ENCODE measurements around the gene SAMD14.

GRCh38 chr17:50143461-50144176 is 13.7 kb upstream of the SAMD14 start:
- no peak for TF ChIP-seq EP300 (IDR thresholded peaks at IDR 0.05)
- TF ChIP-seq SMC3 (IDR thresholded peaks at IDR 0.05) = no peak
- no peak for TF ChIP-seq POLR2A (IDR thresholded peaks at IDR 0.05; ENCODE audit: low read length)
- TF ChIP-seq JUNB (IDR thresholded peaks at IDR 0.05) = no peak

Measured in A549 (cell line).